ENCODE measurements around the gene CASS4. TPM values are rescaled to one million over a fixed set of nuclear protein-coding genes. Genes with fewer than 3 reads are reported as not detected.

Gene CASS4
- total RNA-seq, 1 donor from 2014 or later, result 0.51 TPM

DNA sequence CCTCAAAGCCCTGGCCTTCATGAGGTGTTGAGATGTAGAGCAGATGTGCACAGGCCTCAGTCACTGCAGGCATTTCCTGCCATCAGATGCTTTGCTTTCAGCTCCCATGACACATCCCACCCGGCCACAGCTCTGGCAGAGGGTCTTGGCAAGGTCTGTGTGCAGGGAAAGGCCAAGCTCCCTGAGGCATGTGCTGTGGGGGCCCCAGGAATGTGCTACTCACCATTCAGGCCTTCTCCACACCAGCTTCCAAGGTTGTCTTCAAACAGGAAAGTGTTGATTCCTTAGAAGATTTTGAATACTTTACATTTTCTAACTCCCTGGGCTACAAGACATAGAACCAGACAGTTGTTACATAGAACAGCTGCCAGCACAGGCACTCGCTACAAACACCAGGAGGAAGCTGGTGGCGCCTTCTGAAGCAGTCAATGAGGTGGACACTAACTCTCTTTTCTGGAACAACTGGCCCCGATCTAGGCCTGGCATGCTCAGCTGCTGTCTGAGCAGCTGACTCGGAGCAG, 27.8 kb downstream of the CASS4 start:
- CTCF ChIA-PET, result no interaction called here
- Mint-ChIP-seq H3K4me3 (no peak overlapping the region), H3K4me1 (peaks cover 20% of the 10 kb centered on the region), H3K27me3 (no peaks in the 10 kb centered on the region), H3K27ac (no peak overlapping the region), H3K9me3 (no peaks in the 10 kb centered on the region), H3K36me3 (ENCODE audit: low read depth) (no peaks in the 10 kb centered on the region)
- DNase-seq, result no peak
- TF ChIP-seq, protein P1, sequence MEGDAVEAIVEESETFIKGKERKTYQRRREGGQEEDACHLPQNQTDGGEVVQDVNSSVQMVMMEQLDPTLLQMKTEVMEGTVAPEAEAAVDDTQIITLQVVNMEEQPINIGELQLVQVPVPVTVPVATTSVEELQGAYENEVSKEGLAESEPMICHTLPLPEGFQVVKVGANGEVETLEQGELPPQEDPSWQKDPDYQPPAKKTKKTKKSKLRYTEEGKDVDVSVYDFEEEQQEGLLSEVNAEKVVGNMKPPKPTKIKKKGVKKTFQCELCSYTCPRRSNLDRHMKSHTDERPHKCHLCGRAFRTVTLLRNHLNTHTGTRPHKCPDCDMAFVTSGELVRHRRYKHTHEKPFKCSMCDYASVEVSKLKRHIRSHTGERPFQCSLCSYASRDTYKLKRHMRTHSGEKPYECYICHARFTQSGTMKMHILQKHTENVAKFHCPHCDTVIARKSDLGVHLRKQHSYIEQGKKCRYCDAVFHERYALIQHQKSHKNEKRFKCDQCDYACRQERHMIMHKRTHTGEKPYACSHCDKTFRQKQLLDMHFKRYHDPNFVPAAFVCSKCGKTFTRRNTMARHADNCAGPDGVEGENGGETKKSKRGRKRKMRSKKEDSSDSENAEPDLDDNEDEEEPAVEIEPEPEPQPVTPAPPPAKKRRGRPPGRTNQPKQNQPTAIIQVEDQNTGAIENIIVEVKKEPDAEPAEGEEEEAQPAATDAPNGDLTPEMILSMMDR (IDR thresholded peaks at IDR 0.05), result no peak
- POLR2A ChIA-PET, result no interaction called here
- ATAC-seq (ENCODE audit: low read depth), result no peak
- intact Hi-C loops (cut with micrococcal nuclease), result no loop called here

DNA sequence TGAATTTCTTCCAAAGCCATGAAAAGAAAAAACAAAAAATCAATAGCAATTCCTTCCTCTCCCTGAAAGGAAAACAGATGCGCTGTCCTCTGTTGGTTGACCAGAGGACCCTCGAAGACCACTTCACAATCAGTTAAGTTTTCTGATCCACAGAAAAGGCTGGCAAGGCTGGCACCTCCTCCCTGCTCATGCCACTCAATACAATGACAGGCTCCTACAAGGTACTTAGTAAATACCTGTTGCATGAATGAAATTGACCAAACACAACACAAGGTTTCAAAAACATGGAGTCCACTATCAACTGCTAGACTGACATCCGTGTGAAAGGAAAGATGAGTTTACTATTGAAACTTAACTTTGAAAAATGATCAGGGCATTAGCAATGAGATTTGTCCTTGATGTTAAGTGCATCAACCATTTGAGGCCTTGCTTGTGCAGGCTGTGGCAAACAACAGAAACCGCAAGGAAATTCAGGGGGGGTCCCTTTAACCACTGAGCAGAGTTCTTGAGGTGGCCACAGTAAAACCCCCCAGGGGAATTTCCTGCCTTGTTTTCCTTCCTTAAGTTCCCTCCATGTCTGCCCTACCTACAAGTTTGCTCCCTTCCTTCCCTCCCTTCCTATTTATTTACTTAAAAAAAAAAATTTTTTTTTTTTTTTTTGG, 28.4 kb downstream of the CASS4 start:
- Mint-ChIP-seq H3K36me3 (ENCODE audit: low read depth) (no peaks in the 10 kb centered on the region), H3K27ac (no peak overlapping the region), H3K4me1 (peaks cover 18% of the 10 kb centered on the region), H3K27me3 (no peaks in the 10 kb centered on the region), H3K9me3 (no peaks in the 10 kb centered on the region), H3K4me3 (no peak overlapping the region)
- intact Hi-C loops (cut with micrococcal nuclease), result no loop called here
- TF ChIP-seq, protein P1 (IDR thresholded peaks at IDR 0.05), result no peak
- ATAC-seq (ENCODE audit: low read depth), result no peak
- POLR2A ChIA-PET, result no interaction called here
- no peak for DNase-seq
- CTCF ChIA-PET, result no interaction called here

- DNase-seq, result no peak
- no peak overlapping the region for H3K4me3 Mint-ChIP-seq
- no peak for ATAC-seq (ENCODE audit: low read depth)
- no peaks in the 10 kb centered on the region for H3K9me3 Mint-ChIP-seq
- POLR2A ChIA-PET, result no interaction called here
- CTCF ChIA-PET, result no interaction called here
- H3K4me1 Mint-ChIP-seq, result peaks cover 17% of the 10 kb centered on the region
- no peak overlapping the region for H3K27ac Mint-ChIP-seq
- H3K27me3 Mint-ChIP-seq, result peaks cover 3% of the 10 kb centered on the region
- TF ChIP-seq, protein P1 (IDR thresholded peaks at IDR 0.05), result no peak
- H3K36me3 Mint-ChIP-seq (ENCODE audit: low read depth), result no peaks in the 10 kb centered on the region
- intact Hi-C loops (cut with micrococcal nuclease), result no loop called here
Measured at GRCh38 chr20:56442389-56443365, 30.6 kb downstream of the CASS4 start.

GRCh38 chr20:56443654-56444540, 31.8 kb downstream of the CASS4 start:
- POLR2A ChIA-PET, result no interaction called here
- TF ChIP-seq, protein P1 (IDR thresholded peaks at IDR 0.05), result no peak
- peaks cover 17% of the 10 kb centered on the region for H3K4me1 Mint-ChIP-seq

More at GRCh38 chr20:56443654-56444540, 31.8 kb downstream of the CASS4 start:
- Mint-ChIP-seq H3K4me3 (no peak overlapping the region), H3K27ac (no peak overlapping the region), H3K9me3 (no peaks in the 10 kb centered on the region), H3K36me3 (ENCODE audit: low read depth) (no peaks in the 10 kb centered on the region), H3K27me3 (peaks cover 3% of the 10 kb centered on the region)
- intact Hi-C loops (cut with micrococcal nuclease), result no loop called here
- CTCF ChIA-PET, result no interaction called here
- ATAC-seq (ENCODE audit: low read depth) (no peak), DNase-seq (no peak)

Measured in activated B cell treated with CpG ODN at 0.5 μM for 24 hours (primary cell).